HL-60/S4 treated with retinoic acid at 250 ng/mL for 4 days and 3 days (cell line): ENCODE results near the gene ELF3.
"Not testable (repeated sequence)": the region's sequence is repeated elsewhere in the genome, so short reads cannot be mapped to it uniquely, and the experiment has no call there.

Experiments
- in situ Hi-C: fragments of 300-500 bp; cut with MboI; formaldehyde crosslinking; loops from 2 replicates; pipeline ENCODE4 v1.7.0; 2022; ENCODE audit warnings: low sequenced_read_pairs

Gene ELF3

DNA sequence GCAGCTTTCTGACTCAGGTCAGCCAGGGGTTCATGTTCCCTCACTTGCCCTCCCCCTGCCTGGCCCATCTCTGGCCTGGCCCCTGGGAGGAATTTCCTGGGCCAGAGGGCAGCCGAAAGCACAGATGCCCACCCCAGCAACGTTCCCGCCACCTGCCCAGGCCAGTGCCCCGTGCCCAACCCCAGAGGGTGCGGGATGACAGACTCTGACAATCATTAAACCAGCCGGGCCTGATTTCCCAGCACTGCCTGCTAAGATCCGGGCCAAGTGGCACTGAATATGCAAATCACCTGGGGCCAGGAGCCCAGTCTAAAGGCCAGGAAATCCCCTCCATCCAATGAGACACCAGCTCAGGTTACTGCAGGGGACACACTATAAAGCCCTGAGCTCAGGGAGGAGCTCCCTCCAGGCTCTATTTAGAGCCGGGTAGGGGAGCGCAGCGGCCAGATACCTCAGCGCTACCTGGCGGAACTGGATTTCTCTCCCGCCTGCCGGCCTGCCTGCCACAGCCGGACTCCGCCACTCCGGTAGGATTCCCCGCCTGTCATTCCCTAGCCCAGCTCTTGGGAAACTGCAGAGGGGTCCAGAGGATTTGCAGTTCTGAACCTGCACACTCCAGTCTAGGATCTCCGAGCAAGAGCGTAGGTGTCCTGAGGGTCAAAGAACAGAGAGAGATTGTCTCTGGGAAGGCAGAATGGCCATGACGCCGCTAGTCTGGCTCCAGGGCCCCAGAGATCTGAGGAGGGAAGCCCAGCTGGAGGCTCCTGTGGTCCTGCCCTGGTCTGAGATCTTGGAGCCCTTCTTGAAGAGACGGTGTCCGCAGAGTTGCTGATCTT lies at the start of gene ELF3:
ELF3 (plus strand) TSS at position 408 of the 836 bp plus-strand sequence. CDS start 550 bp downstream, outside the sequence.
- in situ Hi-C loops: loop anchor here (25.0 kb wide), 1 partner anchor 102 kb away; the partner anchor contains the start of gene GPR37L1

- in situ Hi-C loops: not testable (repeated sequence)
Measured at GRCh38 chr1:201962382-201962781, 48.0 kb upstream of the ELF3 start.

- in situ Hi-C loops: no loop called here
Measured at GRCh38 chr1:201964261-201964660, 46.1 kb upstream of the ELF3 start.

DNA sequence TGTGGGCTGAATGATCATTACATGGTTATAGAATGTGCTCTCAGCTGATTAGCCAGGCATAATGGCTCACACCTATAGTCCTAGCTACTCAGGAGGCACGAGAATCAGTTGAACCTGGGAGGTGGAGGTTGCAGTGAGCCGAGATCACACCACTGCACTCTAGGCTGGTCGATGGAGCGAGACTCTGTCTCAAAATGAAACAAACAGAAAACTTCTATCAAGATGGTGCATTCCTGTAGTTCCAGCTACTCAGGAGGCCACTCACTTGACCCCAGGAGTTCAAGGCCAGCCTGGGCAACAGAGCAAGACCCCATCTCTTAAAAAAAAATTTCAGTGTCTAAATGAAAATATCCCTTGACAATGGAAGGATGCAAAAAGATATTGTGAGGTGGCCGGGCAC lies 44.2 kb upstream of the ELF3 start:
- in situ Hi-C loops: no loop called here

DNA sequence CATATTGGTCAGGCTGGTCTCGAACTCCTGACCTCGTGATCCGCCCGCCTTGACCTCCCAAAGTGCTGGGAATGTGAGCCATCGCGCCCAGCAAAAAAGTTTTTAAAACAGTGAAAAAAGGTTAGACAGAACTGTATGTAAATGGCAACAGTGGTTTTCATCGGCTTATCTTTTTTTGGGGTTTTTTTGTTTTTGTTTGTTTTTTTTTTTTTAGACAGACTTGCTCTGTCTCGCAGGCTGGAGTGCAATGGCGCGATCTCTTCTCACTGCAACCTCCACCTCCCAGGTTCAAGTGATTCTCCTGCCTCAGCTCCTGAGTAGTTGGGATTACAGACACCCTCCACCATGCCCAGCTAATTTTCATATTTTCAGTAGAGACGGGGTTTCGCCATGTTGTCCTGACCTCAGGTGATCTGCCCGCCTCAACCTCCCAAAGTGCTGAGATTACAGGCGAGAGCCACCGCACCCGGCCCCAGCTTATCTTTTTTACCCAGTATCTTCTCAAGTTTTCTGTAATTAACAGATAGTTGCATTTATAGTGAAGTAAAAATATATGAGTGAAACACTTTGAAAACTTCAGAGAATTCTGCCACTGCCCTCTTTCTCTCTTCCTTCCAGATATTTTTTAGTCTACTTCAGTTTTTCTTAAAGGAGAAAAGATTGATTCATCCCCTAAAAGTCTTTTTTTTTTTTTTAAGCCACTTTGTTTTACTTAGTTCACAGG lies 42.0 kb upstream of the ELF3 start:
- in situ Hi-C loops: no loop called here

GRCh38 chr1:201970334-201971159 lies 39.8 kb upstream of the ELF3 start:
- in situ Hi-C loops: loop anchor here (10.0 kb wide), 1 partner anchor 96 kb away; no protein-coding TSS in a partner anchor

DNA sequence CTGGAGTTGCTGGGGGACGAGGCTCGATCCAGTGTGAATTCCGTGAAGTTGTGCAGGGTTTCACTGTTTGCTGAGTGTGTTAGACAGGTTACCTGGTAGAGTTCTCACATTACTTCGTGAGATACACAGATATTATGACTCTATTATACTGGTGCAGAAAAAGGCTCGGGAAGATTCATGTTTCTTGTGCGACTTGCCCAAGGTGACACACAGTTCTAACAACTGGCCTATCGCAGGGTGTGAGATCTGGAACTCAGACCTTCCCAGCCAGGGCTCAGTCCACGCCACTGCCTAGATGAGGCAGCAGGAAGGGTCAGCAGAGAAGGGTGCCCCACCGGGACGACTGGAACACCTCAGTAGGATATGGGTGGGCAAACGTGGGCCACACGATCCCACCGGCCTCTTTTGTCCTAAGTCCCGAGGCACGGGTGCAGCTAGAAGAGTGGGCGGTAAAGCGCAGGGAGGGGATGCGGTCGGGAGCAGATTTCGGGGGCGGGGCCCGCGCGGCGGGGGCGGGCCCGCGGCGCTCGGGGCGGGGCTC lies 28.2 kb upstream of the ELF3 start:
- in situ Hi-C loops: no loop called here

DNA sequence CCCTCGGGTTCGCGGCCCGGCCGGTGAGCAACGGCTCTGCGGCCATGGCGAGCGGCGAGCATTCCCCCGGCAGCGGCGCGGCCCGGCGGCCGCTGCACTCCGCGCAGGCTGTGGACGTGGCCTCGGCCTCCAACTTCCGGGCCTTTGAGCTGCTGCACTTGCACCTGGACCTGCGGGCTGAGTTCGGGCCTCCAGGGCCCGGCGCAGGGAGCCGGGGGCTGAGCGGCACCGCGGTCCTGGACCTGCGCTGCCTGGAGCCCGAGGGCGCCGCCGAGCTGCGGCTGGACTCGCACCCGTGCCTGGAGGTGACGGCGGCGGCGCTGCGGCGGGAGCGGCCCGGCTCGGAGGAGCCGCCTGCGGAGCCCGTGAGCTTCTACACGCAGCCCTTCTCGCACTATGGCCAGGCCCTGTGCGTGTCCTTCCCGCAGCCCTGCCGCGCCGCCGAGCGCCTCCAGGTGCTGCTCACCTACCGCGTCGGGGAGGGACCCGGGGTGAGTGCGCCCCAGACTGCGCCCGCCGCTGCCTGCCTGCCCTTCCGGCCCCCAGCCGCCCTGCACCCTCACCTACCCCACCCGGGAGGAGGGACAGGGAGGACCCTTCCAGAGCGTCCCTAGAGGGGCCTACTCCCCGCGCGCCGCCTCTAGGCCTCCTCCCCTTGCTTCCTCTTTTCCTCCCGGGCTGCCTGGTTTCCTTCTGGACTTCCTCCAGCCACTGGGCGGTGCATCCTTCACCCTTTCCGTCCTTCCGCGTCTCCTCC lies 27.6 kb upstream of the ELF3 start, which contains the start of gene RNPEP:
RNPEP (plus strand) TSS at position 26 of the 757 bp plus-strand sequence; CDS start at position 45, 19 bp downstream.
- in situ Hi-C loops: no loop called here

- in situ Hi-C loops: no loop called here
Measured at GRCh38 chr1:201983380-201983805, 27.0 kb upstream of the ELF3 start.

GRCh38 chr1:201984446-201984845 lies 25.9 kb upstream of the ELF3 start:
- in situ Hi-C loops: no loop called here

DNA sequence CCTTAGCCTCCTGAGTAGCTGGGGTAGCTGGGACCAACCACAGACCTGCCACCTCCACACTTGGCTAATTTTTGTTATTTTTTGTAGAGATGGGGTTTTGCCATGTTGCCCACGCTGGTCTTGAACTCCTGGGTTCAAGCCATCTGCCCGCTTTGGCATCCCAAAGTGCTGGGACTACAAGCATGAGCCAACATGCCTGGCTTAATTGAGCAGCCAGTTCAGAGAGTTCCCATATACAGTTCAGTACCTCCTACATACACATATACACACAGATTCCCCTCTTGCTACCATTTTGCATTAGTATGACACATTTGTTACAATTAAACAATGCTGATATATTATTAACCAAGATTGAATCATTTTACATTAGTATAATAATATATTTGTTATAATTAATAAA lies 25.0 kb upstream of the ELF3 start:
- in situ Hi-C loops: no loop called here

DNA sequence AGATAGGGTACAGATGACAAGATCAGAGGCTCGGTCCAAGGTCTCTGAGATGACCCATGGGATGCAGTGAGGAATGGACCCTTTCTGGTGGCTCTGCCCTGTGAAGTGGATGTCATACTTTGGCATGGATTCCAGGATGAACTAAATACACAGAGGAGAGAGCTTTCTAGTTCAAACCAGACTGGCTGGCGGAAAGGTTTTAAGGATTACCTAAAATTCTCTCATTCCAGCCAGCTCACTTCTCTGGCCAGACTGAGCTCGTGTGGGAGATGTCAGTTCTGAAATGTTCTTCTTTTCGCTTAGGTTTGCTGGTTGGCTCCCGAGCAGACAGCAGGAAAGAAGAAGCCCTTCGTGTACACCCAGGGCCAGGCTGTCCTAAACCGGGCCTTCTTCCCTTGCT lies 21.8 kb upstream of the ELF3 start:
- in situ Hi-C loops: no loop called here

- in situ Hi-C loops: no loop called here
Measured at GRCh38 chr1:201989354-201990128, 20.8 kb upstream of the ELF3 start.

GRCh38 chr1:201990427-201990826 lies 20.0 kb upstream of the ELF3 start:
- in situ Hi-C loops: no loop called here

- in situ Hi-C loops: loop anchor here (25.0 kb wide), 1 partner anchor 113 kb away; the partner anchor contains the start of gene GPR37L1
Measured at GRCh38 chr1:201999625-202000238, 10.7 kb upstream of the ELF3 start.

- in situ Hi-C loops: loop anchor here (25.0 kb wide), 1 partner anchor 110 kb away; the partner anchor contains the start of gene GPR37L1
Measured at GRCh38 chr1:202002507-202002906, 7.9 kb upstream of the ELF3 start.

GRCh38 chr1:202004711-202005110 lies 5.7 kb upstream of the ELF3 start:
- in situ Hi-C loops: loop anchor here (25.0 kb wide), 1 partner anchor 108 kb away; the partner anchor contains the start of gene GPR37L1

DNA sequence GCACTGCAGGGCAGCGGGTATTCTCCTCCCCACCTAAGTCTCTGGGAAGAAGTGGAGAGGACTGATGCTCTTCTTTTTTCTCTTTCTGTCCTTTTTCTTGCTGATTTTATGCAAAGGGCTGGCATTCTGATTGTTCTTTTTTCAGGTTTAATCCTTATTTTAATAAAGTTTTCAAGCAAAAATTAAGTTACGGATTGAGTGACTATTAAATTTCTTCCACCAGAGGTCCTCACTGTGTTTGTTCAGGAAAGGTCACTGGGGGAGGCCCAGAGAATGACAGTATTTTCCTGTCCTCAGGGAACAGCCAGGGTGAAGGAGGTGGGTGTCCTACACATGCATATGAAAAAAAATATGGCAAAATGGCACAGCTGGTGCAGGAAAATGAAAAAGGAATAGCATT lies 4.4 kb upstream of the ELF3 start:
- in situ Hi-C loops: loop anchor here (25.0 kb wide), 1 partner anchor 106 kb away; the partner anchor contains the start of gene GPR37L1
